ENCODE data around the gene PCDH1.

DNA sequence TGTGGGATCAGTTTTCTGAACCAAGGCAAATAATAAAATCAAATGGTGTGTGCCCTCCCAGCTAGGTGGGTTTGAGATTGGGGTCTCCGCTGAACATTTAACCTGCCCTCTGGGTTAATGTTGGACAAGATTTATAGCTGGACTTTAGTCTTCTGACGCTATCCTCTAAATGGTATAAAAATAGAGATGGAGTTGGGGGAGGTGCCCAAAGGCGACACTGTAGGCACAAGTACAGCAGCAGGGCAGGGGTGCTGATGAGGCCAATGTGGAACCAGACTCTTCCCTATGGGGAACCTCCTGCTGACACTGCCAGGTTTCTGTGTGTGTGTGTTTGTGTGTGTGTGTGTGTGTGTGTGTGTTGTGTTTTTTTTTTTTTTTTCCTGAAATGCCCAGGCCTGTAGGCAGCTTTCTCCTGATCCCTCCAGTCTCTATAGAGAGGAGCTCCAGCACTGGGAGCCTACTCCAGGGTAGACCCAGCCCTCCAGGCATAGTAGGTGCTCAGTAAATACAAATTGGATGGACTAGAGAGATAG lies 37.9 kb downstream of the PCDH1 start:
- no peak for TF ChIP-seq POLR2A (IDR thresholded peaks at IDR 0.05)
- TF ChIP-seq, protein P1, sequence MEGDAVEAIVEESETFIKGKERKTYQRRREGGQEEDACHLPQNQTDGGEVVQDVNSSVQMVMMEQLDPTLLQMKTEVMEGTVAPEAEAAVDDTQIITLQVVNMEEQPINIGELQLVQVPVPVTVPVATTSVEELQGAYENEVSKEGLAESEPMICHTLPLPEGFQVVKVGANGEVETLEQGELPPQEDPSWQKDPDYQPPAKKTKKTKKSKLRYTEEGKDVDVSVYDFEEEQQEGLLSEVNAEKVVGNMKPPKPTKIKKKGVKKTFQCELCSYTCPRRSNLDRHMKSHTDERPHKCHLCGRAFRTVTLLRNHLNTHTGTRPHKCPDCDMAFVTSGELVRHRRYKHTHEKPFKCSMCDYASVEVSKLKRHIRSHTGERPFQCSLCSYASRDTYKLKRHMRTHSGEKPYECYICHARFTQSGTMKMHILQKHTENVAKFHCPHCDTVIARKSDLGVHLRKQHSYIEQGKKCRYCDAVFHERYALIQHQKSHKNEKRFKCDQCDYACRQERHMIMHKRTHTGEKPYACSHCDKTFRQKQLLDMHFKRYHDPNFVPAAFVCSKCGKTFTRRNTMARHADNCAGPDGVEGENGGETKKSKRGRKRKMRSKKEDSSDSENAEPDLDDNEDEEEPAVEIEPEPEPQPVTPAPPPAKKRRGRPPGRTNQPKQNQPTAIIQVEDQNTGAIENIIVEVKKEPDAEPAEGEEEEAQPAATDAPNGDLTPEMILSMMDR (IDR thresholded peaks at IDR 0.05 in 8 of 11, conservative IDR thresholded peaks at IDR 0.05 in 3 of 11), result no peak
- no peak for TF ChIP-seq POLR2AphosphoS5 (IDR thresholded peaks at IDR 0.05)
